GM18951 (cell line): ENCODE results near the gene LSM14B.

ENCODE experiments used
- POLR2A ChIP-seq: IDR thresholded peaks from 4 replicates; pipeline ENCODE4 v1.6.1; 2011; ENCODE audit warnings: mild to moderate bottlenecking; ENCODE audit not compliant: insufficient read length, insufficient read depth; ENCODE audit errors: extremely low read depth
- in situ Hi-C: fragments of 300-500 bp; cut with MboI; formaldehyde crosslinking; loops from one replicate; pipeline ENCODE4 v1.12.0; 2022; ENCODE audit warnings: low sequenced_read_pairs, mixed read lengths, inconsistent platforms; ENCODE audit not compliant: unreplicated experiment

LSM14B gene

DNA sequence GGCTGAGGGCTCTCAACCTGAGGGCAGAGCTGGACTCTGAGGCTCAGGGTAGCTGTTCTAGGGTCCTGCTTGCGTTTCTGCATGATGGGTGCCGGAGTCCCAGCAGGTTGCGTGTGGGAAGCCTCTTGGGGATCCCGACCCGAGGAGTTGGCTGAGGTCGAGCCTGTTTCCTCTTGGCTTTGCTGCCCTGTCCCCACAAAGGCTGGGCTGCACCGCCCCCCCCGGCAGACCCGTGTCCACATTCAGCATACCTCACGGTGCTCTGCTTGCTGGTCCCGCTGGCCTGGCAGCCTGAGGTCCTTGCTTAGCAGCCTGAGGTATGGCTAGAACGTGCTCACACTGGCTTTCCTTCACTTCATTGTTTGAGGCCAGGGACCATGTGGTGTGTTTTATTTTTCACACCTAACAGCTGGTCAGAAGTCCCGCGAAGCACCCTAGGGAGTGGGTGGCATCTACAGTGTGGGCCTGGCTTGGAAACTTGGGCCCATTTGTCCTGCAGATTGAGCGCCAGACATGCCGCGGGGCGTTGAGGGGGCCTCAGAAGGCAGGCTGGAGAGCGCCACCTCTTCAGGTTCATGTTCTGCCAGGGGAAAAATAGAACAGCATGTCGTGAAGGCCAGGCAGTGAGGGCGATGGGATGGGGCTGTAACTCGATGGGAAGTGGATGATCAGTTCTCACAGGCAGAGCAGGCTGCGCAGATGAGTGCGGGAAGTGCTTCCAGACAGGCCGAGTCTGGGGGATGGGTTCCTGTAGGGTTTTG is 9.5 kb downstream of the LSM14B start:
- in situ Hi-C loops = no loop called here
- TF ChIP-seq POLR2A = no peak

DNA sequence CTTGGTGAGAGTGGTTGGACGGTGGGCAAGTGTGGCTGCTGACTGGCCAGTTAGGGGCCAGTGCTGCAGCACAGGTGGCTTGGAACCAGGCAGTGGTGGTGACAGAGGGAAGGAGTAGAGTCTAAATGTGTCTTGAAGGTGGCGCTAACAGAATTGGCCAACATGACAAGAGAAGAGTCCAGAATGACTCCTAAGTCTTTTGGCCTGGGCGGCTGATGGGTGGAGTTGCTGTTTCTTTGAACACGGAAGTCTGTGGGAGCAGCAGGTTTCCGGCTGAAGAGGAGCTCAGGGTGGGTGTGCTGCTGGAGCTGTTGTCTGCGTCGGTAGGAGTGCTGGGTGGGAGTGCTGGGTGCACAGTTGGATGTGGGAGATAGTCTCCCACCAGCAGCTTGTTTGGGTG is 10.1 kb downstream of the LSM14B start:
- TF ChIP-seq POLR2A = no peak
- in situ Hi-C loops = no loop called here

DNA sequence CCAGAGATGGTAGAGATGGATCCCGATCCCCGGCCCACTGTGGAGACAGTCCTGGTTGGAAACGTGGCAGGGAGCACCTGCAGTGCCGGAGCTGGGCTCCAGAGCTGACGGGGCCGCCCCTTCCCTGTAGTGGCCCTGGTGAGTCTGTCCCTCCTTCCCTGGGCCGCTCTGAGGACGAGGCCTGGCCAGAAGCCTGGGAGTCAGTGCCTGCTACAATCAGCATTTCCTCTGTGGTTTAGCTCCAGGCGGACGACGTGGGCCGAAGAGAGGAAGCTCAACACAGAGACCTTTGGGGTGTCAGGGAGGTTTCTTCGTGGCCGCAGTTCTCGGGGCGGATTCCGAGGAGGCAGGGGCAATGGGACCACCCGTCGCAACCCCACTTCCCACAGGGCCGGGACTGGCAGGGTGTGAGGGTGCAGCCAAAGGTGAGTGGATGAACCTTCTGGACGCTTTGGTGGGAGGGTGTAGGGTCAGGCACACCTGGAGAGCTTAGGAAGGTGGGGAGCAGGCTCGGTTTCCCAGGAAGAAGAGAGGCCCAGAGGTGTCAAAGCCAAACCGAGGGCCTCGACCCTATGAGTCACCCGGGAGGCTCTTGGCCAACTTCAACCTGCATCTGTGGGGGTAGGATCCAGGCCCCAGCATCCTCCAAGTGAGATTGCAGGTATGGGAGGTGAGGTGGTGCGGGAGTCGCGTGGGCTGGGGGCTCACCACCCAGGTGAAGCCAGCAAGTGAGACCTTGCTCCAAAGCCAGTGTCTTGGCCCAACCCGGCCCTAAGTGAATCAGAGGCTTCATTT is 11.0 kb downstream of the LSM14B start:
- no peak for TF ChIP-seq POLR2A

DNA sequence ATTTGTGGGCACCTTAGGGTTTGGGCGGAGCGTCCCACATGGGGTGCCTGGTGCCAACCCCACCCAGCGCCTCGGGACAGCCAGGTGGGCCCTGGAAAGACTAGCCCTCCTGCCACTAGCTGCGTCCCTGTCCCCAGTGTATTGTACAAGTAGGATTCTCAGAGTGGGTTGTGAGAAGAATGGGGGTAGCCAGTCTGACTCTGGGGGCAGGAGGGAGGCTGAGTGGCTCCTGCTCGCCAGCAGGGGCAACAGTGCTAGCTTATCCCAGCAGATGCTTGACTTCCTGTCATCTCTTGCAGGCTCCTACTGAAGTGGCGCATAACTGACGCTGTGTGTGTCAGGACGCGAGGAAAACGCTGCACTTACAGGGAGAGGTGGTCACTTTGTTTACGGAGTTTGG is 11.6 kb downstream of the LSM14B start:
- peak; percentile 15 for TF ChIP-seq POLR2A
- in situ Hi-C loops = no loop called here

More for the DNA sequence above, 11.0 kb downstream of the LSM14B start:
- in situ Hi-C loops = no loop called here

DNA sequence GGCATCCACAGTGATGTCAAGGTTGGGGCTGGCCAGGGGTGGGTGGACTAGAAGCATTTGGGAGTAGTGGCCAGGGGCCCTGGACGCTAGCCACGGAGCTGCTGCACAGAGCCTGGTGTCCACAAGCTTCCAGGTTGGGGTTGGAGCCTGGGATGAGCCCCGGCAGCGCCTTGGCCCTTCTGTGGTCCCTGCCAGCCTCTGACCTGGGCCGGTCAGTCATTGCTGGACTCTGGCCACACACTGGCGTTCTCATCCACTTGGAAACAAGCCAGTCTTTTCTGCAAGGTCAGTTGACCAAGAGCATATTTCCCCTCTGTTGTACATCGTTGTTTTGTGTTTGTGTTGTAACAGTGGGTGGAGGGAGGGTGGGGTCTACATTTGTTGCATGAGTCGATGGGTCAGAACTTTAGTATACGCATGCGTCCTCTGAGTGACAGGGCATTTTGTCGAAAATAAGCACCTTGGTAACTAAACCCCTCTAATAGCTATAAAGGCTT is 12.5 kb downstream of the LSM14B start:
- no peak for TF ChIP-seq POLR2A
- in situ Hi-C loops = no loop called here

DNA sequence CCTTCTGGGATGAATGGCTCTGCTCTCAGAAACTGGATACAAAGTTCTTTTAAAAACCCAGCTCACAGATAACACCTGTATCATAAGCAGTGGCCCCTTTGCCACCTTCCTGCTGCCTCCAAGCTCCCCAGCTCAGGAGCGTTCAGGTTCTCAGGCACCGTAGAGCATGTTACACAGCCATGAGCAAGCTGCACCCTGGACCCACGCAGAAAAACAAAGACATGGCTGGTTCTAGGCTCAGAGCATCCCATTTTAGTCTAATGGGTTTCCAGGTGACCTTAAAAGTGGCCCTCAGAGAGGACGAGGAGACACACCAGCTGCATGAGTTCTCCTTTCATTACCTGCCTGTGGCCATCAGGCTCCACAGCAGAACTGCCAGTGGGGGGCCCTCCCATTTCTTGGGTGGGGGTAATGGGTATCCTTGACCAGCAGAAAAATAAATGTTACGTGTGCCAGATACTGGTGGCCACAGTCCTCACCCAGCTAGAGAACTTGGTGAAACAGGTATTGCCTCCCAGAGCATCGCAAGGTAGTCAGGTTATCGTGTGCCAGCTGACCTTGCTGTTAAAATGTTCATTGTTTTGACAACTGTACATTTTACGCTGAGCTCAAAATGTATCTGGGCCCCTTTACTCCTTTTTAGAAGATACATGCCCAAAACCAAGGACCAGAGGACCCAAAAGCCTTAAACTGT is 13.4 kb downstream of the LSM14B start:
- no peak for TF ChIP-seq POLR2A
- in situ Hi-C loops = no loop called here

DNA sequence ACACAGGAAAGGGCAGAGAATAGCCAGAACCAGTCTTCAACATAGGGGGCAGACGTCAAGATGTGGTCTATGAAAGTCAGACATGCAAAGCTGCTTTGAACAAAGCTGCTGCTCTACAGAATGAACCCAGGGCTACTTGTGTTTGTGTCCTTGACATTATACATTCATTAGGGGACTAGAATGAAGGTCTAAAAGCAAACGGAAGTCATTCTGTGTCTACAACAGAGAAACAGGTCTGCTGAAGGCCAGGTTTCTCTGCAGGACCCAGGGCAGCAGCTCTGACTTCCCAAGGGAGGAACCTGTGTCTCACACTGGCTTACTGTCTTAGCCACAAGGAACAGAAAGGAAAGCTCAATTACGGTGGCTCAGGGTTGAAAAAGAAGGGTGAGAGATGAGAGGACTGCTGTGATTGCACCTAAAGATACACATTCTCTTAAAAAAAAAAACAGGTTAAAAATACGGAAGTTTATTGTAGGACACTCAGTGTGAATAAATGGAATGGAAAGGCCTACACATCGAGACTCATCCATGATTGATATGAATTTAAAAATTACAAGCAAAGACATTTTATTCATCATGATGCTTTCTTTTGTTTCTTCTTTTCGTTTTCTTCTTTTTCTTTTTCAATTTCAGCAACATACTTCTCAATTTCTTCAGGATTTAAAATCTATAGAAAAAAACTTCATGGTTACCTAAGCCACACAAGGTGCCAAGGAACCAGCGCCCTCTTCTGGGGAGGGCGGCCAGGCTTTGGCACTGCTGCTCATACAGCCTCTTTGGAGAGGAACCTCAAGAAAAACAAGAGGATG is 14.2 kb downstream of the LSM14B start:
- in situ Hi-C loops = no loop called here
- TF ChIP-seq POLR2A = no peak

DNA sequence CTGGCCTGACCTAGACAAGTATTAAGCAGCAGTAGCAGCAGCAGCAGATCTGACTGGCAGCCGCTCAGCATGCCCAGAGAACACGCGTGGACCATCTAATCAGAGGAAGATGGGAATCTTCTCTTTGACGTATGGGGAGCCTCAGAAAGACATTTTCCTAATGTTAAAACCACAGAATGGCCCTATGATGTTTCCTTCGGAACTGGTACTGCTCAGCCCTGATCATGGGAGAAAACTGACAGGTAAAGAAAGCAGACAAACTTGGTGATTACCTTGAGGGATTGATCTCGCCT is 14.8 kb downstream of the LSM14B start:
- in situ Hi-C loops = no loop called here
- TF ChIP-seq POLR2A = no peak

DNA sequence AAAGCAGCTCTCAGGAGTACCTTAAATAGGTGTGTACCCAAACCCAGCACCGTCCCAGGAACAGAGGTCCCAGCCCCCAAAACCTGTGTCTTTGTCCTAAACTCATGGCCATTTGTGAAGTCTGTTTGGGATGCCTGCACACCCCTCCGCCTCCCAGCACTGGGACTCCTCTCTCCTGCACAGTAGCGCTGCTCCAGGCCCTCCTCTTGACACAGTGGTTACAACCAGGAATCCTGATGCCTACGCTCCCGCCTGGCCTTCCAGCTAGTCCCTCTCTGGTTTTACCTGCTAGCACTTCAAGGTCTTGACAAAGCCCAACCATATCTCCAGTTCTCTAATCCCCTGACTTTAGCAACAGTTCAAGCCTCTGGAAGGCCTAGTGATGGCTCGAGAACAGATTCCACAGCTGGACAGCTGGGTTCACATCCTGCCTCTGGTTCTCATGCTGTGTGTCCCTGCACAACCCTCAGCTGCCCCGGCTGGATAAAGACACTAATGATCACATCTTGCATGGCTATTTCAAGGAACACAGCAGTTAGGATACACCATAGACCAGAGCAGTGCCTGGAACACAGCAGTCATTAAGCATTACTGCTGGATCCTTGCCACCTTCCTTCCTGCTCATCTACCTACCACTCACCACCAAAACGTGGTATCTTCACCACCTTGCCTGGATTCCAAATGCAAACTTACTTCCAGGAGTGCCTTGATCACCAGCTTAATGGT is 15.4 kb downstream of the LSM14B start:
- TF ChIP-seq POLR2A = no peak
- in situ Hi-C loops = no loop called here

DNA sequence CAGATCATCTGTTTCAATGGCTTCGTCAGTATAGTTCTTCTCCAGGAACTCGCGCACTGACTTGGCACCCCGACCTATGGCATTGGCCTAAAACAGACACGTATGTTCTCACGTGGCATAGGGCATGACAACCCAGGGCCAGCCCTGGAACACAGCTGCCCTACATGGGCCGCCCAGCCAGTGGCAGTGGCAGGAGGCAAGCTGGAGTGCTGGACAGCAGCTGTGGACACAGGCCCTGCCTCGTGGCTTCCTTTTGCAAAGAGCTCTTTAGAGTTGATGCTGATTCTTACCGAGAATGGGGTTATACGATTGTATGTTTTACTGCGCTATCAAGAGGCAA is 15.9 kb downstream of the LSM14B start:
- in situ Hi-C loops = no loop called here
- no peak for TF ChIP-seq POLR2A

DNA sequence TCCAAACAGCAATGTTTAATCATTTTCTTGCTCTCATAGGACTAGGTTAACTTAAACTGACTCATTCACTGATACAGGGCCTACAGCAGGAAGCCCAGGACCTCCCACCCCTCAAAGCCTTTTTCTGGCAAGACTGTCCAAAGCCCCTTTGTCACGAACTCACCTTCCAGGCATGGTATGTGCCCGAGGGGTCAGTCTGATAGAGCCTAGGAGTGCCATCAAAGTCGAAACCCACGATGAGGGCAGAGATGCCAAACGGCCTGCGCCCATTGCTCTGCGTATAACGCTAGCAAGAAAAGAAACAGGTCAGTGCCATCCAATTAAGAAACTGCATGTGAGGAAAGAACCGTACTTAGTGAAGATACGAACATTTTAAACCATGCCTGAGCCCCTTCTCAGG is 16.6 kb downstream of the LSM14B start:
- in situ Hi-C loops = no loop called here
- TF ChIP-seq POLR2A = no peak

DNA sequence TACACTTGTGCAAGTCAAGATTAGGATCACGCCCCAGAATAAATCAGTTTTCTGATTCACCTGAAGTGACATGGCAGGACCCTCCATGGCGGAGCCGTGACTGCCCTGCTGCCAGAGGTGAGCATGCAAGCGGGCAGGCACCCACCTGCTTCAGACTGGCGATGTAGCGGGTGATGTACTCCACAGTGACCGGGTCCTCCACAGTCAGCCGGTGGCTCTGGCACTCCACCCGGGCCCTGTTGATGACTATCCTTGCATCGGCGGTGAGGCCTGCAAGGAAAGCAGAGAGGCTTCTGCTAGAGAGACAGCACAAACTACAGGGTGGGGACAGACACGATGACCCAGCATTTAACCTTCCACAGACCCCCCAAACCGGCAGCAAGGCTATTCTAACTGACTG is 17.4 kb downstream of the LSM14B start:
- in situ Hi-C loops = no loop called here
- no peak for TF ChIP-seq POLR2A

DNA sequence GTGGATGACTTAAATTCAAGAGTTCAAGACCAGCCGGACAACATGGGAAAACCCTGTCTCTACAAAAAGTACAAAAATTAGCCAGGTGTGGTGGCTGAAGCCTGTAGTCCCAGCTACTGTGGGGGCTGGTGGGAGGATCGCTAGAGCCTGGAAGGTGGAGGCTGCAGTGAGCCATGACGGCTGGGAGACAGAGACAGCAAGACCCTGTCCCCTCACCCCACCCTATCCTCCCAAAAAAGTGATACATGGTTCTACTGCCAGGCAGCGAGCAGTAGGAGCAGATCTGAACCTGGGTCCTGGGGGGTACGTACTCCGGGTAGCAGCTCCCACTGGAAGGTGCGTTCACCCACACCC is 18.7 kb downstream of the LSM14B start:
- in situ Hi-C loops = no loop called here
- no peak for TF ChIP-seq POLR2A
